ENCODE data around the gene SVOP. TPM values are rescaled to one million over a fixed set of nuclear protein-coding genes. Genes with fewer than 3 reads are reported as not detected.

The SVOP gene
- polyA plus RNA-seq, 3 donors = not detected

GRCh38 chr12:109064143-109064542, 43.3 kb upstream of the SVOP start:
- DNase-seq = no peak
- H3K36me3 ChIP-seq (replicated peaks in 1 of 2; ENCODE audit: control insufficient read depth in 1 of 2, insufficient read depth in 2 of 2, low read length in 2 of 2) = peaks cover 21 to 36% of the 10 kb centered on the region in 2 donors
- no peaks in the 10 kb centered on the region for H3K79me2 ChIP-seq (ENCODE audit: insufficient read depth, low read length)
- H3K4me1 ChIP-seq (ENCODE audit: control insufficient read depth in 1 of 2, insufficient read depth in 2 of 2, low read length in 2 of 2) = no peaks in the 10 kb centered on the region
- Mint-ChIP-seq H3K4me1 (no peaks in the 10 kb centered on the region), H3K36me3 (peaks cover 28 to 41% of the 10 kb centered on the region in 2 donors), H3K27ac (no peak overlapping the region), H3K4me3 (no peak overlapping the region), H3K27me3 (ENCODE audit: low read depth in 3 of 3) (peaks cover 0 to 2% (median 1%) of the 10 kb centered on the region in 3 donors), H3K9me3 (peaks cover 0 to 4% (median 1%) of the 10 kb centered on the region in 7 donors)
- no peaks in the 10 kb centered on the region for H3K27me3 ChIP-seq (ENCODE audit: control insufficient read depth in 2 of 2, insufficient read depth in 2 of 2, low read length in 2 of 2)
- H3K9ac ChIP-seq (ENCODE audit: insufficient read depth, low read length, poor library complexity, severe bottlenecking) = no peak overlapping the region
- H4K20me1 ChIP-seq (ENCODE audit: insufficient read depth, low read length) = no peaks in the 10 kb centered on the region
- 100% methylated on average over 1 of the region's 3 CpGs for whole genome bisulfite sequencing (ENCODE audit: insufficient coverage)
- no peak for TF ChIP-seq CTCF (IDR thresholded peaks at IDR 0.05)
- intact Hi-C loops (cut with micrococcal nuclease) = no loop called here
- H3K4me3 ChIP-seq (replicated peaks in 1 of 3; ENCODE audit: low read depth in 2 of 3, low read length in 3 of 3) = no peak overlapping the region
- H3K9me3 ChIP-seq (replicated peaks in 1 of 2; ENCODE audit: control insufficient read depth in 1 of 2, insufficient read depth in 1 of 2, low read length in 2 of 2) = no peaks in the 10 kb centered on the region
- H3K4me2 ChIP-seq (replicated peaks; ENCODE audit: extremely low read depth, low read length, poor library complexity, severe bottlenecking) = no peak overlapping the region
- no peak overlapping the region for H3K27ac ChIP-seq (ENCODE audit: low read depth in 1 of 2, low read length in 2 of 2)
- no peak overlapping the region for H2AFZ ChIP-seq (ENCODE audit: insufficient read depth, low read depth, low read length, poor library complexity, severe bottlenecking)

- no peak overlapping the region for H3K27ac Mint-ChIP-seq
- no peaks in the 10 kb centered on the region for H3K27me3 ChIP-seq (ENCODE audit: control insufficient read depth in 2 of 2, insufficient read depth in 2 of 2, low read length in 2 of 2)
- H4K20me1 ChIP-seq (ENCODE audit: insufficient read depth, low read length) = no peaks in the 10 kb centered on the region
- no peak for TF ChIP-seq CTCF (IDR thresholded peaks at IDR 0.05)
- H3K4me1 Mint-ChIP-seq = peaks cover 5% of the 10 kb centered on the region
- peaks cover 4 to 5% of the 10 kb centered on the region in 2 donors for H3K4me1 ChIP-seq (ENCODE audit: control insufficient read depth in 1 of 2, insufficient read depth in 2 of 2, low read length in 2 of 2)
- H3K9me3 Mint-ChIP-seq = peaks cover 0 to 4% (median 1%) of the 10 kb centered on the region in 7 donors
- DNase-seq = no peak
- no peak overlapping the region for H3K9ac ChIP-seq (ENCODE audit: insufficient read depth, low read length, poor library complexity, severe bottlenecking)
- H3K27me3 Mint-ChIP-seq (ENCODE audit: low read depth in 3 of 3) = peaks cover 0 to 1% (median under 1%) of the 10 kb centered on the region in 3 donors
- no peak overlapping the region for H3K4me3 ChIP-seq (replicated peaks in 1 of 3; ENCODE audit: low read depth in 2 of 3, low read length in 3 of 3)
- no peaks in the 10 kb centered on the region for H3K79me2 ChIP-seq (ENCODE audit: insufficient read depth, low read length)
- H3K4me2 ChIP-seq (replicated peaks; ENCODE audit: extremely low read depth, low read length, poor library complexity, severe bottlenecking) = no peak overlapping the region
- H2AFZ ChIP-seq (ENCODE audit: insufficient read depth, low read depth, low read length, poor library complexity, severe bottlenecking) = no peak overlapping the region
- intact Hi-C loops (cut with micrococcal nuclease) = no loop called here
- H3K27ac ChIP-seq (ENCODE audit: low read depth in 1 of 2, low read length in 2 of 2) = no peak overlapping the region
- H3K9me3 ChIP-seq (replicated peaks in 1 of 2; ENCODE audit: control insufficient read depth in 1 of 2, insufficient read depth in 1 of 2, low read length in 2 of 2) = no peaks in the 10 kb centered on the region
- H3K36me3 Mint-ChIP-seq = peaks cover 29 to 30% of the 10 kb centered on the region in 2 donors
- no peak overlapping the region for H3K4me3 Mint-ChIP-seq
- H3K36me3 ChIP-seq (replicated peaks in 1 of 2; ENCODE audit: control insufficient read depth in 1 of 2, insufficient read depth in 2 of 2, low read length in 2 of 2) = peaks cover 13 to 34% of the 10 kb centered on the region in 2 donors
- WGBS (ENCODE audit: insufficient coverage) = 100% methylated on average over 4 of the region's 6 CpGs
Observed at GRCh38 chr12:109058773-109059172, 37.9 kb upstream of the SVOP start.

Data from CD14-positive monocyte (primary cell).